Activated CD8-positive, alpha-beta memory T cell treated with anti-CD3 and anti-CD28 coated beads for 24 hours (primary cell): ENCODE measurements around the gene C17orf67.

ENCODE experiments used
- DNase-seq: peaks from one replicate; pipeline ENCODE4 v3.0.0-alpha.2; 2020

Gene C17orf67, protein sequence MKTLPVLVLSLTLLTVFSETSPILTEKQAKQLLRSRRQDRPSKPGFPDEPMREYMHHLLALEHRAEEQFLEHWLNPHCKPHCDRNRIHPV

DNA sequence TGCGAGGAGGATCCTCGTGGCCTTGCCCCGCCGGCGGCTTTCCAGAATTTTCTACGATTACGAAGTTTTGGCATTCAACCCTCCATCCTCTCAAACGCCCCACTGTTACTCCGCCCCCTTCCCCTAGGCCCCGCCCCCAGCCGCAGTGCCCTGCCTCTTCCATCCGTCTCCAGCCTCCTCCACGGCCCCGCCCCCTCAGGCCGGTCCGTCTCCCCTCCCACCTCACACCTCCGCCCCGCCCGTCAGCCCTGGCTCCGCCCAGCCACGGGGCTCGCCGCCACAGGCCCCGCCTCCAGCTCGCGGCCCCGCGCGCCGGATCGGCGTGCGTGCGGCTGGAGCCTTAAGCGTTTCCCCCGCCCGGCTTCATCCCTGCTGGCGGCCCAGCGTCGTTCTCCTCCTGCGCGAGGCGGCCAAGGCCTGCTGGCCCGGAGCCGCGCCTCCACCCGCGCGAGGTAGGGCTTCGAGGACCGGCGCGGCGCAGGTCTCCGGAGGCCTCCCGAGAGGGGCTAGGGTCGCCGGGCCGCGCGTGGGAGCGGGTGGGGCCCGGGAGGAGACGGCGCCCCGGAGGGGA, at the start of gene C17orf67, which contains the start of gene DGKE:
C17orf67 (minus strand) TSS at position 112 of the 571 bp plus-strand sequence. CDS start 18,110 bp downstream, outside the sequence.
DGKE (plus strand) TSS at position 343 of the 571 bp plus-strand sequence. CDS start 645 bp downstream, outside the sequence.
- peak; percentile 100 for DNase-seq

DNA sequence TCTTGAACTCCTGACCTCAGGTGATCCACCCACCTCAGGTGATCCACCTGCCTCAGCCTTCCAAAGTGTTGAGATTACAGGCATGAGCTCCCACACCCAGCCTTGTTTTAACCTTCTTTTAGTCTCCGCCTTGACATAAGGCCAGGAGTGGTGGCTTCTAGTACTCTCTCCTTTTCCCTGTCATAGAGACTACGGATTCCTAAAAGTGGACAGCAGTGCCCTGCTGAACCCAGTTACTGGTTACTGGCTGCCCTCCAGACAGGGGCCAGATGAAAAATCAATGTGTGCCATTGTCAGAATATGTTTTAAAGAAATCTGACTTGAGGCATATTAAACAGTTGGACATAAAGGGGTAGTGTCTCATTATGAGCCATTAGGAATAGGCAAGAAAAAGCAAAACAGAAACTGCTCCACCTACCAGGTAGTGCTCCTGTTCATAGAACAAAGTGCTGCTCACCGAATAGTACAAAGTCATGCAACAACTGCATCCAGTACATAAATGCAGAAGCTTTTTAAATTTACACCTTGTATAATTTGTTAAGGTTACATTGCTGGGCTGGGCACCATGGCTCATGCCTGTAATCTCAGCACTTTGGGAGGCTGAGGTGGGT, 48.1 kb upstream of the C17orf67 start:
- DNase-seq, result no peak

DNA sequence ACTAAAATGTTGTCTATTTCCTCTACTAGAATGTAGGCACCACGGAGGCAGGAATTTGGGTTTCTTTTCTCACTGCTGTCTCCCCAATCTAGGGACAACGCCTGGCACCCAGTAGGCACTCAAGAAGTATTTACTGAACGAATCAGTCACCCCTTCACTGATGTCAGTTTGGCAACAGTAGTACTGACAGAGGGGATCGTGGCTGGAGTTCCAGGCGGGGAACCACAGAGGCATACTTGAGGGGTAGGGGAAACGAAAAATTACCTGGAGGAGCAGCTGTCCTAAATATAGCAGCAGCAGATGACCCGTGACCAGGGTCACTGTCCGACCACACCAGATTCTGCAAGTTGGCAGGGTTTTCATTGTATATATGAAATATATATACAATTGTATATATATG, 46.9 kb upstream of the C17orf67 start:
- DNase-seq, result no peak

DNA sequence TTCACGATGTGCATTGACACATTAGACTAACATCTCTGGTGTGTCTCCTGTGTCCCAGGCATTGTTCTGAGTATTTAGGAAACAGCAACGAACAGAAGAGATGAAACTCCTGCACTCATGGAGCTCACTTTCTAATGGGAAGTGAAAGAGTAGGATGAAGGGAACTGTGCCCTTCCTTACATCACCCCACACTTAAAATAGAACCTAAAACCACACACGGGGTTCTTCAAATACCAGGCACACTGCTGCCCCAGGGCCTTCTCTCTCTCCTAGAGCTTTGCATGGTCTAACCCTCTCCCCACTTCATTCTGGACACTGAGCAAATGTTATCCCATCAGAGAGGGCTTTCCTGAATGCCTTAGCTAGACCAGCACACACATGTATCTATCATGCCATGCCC, 46.4 kb upstream of the C17orf67 start:
- DNase-seq, result no peak

DNA sequence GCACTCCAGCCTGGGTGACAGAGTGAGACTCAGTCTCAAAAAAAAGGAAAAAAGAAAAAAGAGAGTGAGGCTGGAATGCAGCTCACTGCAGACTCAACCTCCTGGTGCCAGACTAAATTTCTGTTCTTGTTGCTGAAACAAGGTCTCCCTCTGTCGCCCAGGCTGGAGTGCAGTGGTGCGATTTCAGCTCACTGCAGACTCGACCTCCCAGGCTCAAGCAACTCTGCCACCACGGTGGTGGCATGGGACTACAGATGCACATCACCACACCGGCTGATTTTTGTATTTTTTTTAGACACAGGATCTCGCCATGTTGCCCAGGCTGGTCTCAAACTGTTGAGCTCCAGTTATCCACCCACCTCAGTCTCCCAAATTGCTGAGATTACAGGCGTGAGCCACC, 45.6 kb upstream of the C17orf67 start:
- DNase-seq, result no peak

DNA sequence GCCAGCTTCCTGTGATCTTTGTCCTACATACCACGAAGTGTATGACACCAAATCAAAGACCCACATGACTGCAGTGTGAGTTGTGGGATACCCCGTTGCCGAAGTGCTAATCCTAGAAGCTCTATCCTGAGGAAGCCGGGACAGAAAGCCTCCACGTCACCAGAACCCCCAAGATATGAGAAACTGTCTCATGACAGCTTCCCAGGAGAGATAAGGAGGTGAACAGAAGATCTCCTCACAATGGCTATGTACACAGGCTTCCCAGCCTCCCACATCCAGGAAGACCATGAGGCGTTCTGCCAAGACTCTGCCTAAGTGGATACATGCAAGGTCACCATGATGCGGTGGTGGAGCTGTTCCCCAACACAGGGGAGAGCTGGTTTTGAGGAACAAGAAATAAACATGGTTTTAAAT, 43.1 kb upstream of the C17orf67 start:
- no peak for DNase-seq

DNA sequence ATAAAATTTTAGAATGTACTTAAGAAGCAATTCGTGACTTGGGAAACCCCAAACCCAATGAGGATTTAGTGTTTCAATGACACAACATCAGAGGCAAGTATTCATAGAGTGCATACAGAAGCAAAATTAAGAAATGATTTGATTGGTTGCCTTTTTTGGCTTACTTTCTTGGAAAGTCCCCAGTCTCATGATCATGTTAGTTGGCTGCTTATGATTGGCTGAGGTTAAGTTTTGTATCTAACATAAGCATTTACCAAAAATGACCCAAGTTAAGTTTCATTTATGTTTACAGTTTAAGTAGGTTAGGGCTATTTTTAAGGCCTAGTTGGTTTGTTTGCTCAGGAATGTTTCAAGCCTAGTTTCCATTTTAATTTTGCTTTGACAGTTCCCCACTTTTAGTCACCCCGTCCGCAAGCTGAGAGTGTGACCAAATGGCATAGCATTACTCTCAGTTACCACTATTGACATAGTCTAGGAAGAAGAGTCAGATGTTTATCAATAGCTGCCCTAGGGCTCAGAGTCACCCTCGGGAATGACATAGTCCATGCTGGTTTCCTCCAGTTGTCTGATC, 36.4 kb upstream of the C17orf67 start:
- DNase-seq, result no peak

DNA sequence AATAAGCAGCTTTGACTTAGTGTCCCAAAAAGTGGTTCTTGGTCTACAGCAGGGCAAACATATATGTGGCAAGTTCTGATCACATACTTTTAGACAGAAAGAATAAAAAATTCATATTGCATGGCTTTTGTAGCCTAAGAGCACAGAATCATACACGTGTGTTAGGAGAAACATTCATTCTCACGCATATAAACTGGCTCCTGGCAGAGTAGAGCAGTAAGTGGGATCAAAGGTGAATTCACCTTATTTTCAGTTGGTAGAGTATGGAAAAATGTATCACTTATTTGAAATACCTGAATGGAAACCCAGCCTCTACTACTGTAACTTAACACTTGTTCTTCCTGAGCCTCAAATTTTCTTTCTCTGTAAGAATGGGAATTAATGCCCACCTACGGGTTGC, 35.0 kb upstream of the C17orf67 start:
- DNase-seq, result no peak

DNA sequence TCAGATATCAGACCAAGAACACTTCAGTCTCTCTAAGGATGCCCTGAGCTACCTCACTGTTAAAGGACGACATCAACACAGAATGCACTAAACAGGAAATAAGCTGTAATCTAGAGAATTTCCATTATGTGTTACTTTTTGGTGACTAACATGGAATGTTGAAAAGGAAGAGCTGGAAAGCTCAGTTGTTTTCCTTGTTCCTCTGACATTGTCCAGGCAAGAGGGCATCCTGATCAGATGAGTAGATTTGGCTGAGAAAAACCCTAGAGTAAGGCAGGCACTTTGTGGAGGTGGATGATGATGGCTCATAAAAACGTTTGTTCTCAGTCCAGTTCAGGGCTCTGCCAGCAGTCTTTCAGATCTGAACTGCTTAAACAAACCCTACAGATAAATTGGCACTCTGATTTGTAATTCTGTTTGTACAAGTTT, 34.2 kb upstream of the C17orf67 start:
- DNase-seq, result no peak

DNA sequence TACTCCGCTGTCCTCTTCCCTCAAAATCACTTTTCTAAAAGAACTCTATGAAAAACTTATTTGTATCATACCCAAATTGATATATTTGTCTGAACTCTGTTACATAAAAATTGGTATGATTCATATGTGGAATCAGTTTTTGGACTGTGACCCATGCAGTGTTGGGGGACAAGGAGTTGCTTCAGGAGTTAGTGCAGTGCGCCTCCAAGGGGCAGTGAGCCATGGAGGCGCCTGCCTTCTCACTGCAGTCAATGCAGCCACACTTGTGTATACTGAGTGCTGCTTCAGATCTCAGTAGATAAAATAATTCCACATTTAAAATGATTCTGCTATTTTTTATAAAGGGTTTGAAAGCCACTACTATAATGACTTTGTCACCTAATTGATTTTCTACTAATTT, 32.8 kb upstream of the C17orf67 start:
- DNase-seq, result no peak

DNA sequence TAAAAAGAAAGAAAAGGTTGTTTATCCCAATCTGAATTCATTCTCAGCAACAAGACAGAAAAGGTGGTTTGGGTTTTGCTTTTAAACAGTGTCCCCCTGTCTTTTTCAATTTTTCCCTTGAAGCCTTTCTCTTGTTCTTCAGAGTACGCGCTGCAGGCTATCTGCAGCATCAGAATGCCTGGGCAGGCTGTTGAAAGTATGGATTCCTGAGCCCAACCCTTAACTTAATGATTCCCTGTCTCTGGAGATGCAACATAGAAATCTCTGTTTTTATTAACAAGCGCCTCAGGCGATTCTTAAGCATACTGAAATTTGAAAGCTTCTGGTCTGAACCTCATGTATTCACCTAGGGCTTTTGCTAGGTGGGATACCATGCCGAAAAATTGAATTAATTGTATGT, 32.4 kb upstream of the C17orf67 start:
- no peak for DNase-seq

DNA sequence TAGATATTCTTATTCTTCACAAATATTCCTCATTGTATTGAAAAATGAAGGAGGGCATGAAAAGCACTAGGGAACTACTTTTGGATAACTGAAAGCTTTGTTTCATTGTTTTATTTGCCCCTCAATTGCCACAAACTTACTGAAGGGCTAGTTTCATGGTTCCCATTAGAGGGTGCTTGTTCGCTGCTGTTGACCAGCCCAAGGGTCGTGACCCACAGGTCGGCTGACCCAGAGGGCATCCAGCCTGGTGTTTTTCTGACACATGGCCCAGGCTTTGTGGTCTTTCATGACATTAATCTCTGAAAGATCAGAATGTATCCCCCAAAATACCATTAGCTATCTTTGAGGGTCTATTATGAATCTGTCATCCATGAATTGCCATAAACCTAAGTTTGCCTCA, 30.3 kb upstream of the C17orf67 start:
- DNase-seq, result no peak

DNA sequence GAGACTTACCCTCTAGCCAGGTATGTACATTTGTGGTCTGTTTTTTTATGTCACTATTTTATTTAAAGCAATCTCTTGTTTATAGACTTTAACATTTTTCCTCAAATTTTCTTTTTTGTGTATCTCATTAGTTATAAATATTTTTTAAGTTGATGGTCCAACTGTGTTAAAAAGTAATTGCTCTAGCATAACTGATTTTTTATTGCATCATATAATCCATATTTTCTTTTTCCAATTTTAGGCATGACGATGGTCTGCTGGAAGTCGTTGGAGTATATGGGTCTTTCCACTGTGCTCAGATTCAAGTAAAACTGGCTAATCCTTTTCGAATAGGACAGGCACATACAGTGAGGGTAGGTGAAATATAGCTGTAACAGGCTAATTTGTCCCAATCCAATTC, 28.2 kb upstream of the C17orf67 start:
- no peak for DNase-seq

DNA sequence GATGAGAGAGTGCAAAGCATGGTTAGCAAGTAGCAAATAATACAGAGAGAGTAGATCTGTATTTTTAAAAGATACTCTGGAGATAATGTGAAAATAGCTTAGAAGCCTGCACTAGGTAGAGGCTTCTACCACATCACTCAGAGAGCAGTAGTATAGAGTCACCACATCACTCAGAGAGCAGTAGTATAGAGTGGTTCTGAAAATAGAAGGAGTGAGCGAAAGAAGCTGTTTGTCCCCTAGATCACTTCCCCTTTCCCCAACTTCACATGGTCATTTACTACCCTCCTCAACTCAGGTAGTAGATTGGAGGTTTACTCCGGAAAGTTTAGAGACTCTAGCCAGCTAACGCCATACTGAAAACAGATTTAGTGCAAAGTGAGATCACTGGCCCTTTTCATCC, 17.3 kb upstream of the C17orf67 start:
- no peak for DNase-seq

DNA sequence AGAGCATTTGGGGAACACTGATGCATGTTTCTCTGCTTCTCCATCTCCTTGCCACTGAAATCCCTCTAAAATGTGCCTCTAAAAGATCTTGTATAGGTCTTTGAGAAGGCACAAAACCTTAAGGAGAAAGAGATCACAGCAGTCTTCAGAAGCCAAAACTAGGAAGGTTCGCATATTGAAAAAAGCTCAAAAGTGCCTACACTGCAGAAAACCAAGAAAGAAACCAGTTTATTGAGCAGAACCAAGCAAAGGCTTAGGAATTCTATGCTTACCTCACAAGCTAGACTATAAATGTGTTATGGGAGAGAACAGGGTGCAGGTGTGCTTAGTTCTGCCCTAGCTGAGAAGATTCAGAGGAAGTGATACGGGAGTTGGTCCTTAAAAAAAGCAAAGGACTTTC, 16.9 kb upstream of the C17orf67 start:
- DNase-seq, result no peak

DNA sequence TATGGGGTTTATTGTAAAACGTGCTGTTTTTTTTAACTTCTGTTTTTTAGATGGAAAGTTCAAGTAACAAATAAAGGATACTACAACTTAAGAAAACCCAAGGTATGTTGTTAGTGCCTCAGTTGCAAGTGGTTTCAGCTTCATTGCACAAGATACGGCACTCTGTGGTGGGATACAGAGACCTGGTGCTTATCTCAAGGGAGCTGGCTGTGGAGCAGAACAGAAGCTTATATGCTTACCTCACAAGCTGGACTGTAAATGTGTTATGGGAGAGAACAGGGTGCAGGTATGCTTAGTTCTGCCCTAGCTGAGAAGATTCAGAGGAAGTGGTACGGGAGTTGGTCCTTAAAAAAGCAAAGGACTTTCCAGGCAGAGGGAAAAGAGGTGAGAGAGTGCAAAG, 15.4 kb upstream of the C17orf67 start:
- no peak for DNase-seq

DNA sequence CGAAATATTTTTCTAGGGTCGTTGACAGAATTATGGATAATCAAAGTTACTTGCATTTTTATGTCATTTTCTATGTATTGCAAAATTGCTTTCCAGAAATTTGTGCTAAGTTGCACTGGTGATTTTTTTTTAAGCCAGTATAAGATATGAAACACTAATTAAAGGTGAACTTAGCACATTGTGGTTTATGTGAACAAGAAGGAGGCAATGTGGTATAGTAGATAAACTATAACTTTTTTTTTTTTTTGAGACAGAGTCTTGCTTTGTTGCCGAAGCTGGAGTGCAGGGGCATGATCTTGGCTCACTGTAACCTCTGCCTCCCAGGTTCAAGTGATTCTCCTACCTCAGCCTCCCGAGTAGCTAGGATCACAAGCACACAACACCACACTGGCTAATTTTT, 13.4 kb upstream of the C17orf67 start:
- no peak for DNase-seq

DNA sequence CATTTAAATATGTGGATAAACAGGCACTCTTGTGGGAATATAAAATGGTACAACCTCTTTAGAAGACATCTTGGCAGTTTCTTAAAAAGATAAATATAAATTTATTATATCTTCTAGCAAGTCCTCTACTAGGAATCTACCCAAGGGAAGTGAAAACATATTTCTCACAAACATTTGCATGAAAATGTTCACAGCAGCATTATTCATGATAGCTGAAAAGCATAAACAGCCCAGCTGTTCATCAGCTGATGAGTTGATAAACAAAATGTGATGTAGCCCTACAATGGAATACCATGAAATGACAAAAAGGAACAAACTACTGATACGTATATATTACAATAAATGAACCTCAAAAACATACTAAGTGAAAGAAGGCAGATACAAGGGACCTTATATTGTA, 12.2 kb upstream of the C17orf67 start:
- DNase-seq, result no peak

DNA sequence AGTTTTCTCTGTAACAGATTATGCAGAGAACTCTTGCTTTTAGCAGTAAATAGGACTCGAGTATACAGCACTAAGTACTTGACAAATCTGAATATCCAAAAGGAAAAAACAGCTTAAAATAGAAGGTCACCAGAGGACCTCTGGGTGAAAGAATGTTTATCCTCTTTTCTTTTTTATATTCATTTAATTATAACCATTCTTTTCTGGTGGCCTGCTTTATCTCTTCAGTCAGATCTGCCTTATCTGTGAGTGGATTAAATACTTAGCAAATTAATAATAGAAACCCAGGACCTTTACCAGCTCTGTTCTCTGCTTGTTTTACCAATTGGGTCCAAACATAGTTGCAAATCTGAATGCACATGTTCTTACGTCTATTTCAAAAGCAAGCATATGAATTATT, 8.9 kb upstream of the C17orf67 start:
- no peak for DNase-seq

DNA sequence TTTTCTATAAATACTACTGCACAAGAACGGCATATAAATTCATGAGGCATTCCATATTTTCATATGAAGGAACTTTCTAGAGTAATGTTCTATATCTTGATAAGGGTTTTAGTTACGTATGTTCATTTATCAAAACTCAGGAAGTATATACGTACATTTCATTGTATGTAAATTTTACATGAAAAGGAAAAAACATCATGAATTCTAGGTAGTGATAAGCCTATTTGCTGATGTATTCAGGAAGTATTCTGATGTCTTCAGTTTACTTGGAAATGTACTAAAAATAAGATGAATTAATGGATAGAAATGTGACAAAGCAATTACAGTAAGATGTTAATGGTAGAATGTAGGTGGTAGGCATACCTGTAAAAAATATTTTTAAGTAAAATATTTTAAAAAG, 5.0 kb upstream of the C17orf67 start:
- no peak for DNase-seq

DNA sequence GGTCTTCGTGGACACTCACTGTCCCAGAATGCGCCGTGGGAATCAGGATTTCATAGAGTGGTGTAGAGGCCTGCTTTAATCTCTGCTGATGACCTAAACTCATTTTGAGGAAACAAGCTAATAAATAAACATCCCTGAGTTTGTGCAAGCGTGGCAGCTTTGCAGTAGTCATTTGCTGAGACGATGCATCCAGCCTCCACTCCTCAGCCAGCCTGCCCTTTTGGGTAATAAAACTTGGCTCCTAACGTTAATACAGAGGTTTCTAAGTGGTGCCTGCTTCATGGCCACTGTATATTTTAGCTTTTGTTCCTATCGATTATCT, 1.5 kb upstream of the C17orf67 start:
- DNase-seq, result no peak

DNA sequence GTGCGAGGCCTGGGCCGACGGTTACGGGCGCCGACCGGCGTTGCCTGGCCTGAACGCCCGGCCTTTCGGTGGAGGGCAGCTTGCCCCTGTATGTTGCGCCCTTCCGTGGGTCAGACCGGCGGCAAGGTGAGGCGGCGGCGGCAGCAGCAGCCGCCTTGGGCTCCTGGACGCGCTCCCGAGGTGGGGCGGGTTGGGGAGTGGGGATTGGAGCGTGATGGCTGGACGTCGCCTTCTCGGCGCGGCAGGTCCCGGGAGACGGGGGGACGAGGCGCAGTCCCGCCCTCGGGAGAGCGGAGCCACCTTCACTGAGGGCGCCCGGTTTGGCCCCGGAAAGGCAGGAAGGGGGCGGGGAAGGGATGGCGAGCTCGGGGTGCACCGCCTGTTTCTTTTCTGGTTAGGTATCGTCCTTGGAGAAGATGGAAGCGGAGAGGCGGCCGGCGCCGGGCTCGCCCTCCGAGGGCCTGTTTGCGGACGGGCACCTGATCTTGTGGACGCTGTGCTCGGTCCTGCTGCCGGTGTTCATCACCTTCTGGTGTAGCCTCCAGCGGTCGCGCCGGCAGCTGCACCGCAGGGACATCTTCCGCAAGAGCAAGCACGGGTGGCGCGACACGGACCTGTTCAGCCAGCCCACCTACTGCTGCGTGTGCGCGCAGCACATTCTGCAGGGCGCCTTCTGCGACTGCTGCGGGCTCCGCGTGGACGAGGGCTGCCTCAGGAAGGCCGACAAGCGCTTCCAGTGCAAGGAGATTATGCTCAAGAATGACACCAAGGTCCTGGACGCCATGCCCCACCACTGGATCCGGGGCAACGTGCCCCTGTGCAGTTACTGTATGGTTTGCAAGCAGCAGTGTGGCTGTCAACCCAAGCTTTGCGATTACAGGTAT, 902 bp upstream of the C17orf67 start:
- DNase-seq, result peak; percentile 89

DNA sequence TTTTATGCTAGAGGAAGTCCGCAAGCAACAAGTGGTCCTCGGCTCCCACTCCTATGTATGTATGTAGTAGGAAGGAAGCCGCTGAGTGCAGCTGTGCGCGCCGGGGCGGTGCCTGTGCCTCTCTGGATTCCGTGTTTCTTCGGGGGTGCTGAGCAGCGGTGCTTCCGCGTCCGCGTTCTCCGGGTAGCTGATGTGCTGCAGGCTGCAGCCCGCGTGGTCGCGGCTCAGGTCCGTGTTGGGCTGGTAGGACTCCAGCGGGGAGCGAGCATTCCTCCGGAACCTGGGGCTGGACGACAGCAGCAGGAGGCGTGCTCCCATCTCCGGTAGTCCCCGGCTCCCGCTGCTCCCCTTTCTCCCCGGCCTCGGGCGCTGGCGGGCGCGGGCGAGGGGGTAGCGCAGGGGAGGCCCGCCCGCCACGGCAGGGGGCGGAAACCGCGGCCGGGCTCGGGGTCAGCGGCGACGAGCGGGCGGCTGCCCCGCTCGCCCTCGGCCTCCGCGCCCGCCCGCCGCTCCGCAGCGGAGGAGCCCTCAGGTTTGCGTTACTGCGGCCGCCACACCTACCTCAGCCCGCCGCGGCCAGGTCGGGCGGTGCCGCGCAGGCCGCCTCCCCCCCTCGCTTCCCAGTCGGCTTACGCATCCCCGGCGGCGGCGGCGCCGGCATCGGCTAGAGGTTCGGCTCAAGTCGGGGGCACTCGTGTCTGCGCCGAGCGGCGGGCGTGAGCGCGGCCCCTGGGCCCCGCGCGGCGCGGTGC, 487 bp downstream of the C17orf67 start:
- peak; percentile 87 for DNase-seq
